GM06990 (cell line): ENCODE data around the gene KDSR.
A peak's percentile ranks its signal among the peaks of the same experiment; 100 is the strongest.

Experiments used
- DNase-seq: peaks from one replicate; pipeline ENCODE4 v3.0.0-alpha.2; 2011; ENCODE audit not compliant: insufficient read length; ENCODE audit errors: extremely low read depth
- H3K27me3 ChIP-seq: replicated peaks from 2 replicates; pipeline ENCODE4 v1.6.0; 2011; ENCODE audit warnings: low read length; ENCODE audit not compliant: control insufficient read depth, insufficient read depth
- H3K36me3 ChIP-seq: 2 replicates; pipeline ENCODE4 v1.5.1; 2011; ENCODE audit warnings: low read length; ENCODE audit not compliant: control insufficient read depth, insufficient read depth
- H3K4me3 ChIP-seq: replicated peaks from 2 replicates; pipeline ENCODE4 v1.5.1; 2011; ENCODE audit warnings: low read depth, mild to moderate bottlenecking, control low read depth, low read length
- CTCF ChIP-seq: IDR thresholded peaks from 2 replicates; pipeline ENCODE4 v1.5.1; 2011; ENCODE audit warnings: low read length, control low read depth, mild to moderate bottlenecking, inconsistent platforms; ENCODE audit not compliant: insufficient read depth, poor library complexity, severe bottlenecking

KDSR gene

GRCh38 chr18:63302220-63302619 lies 64.8 kb downstream of the KDSR start:
- no peaks in the 10 kb centered on the region for H3K27me3 ChIP-seq
- peaks cover 15% of the 10 kb centered on the region for H3K36me3 ChIP-seq
- DNase-seq = no peak
- no peak overlapping the region for H3K4me3 ChIP-seq
- no peak for TF ChIP-seq CTCF

- Histone ChIP-seq H3K27me3 (no peaks in the 10 kb centered on the region), H3K36me3 (peaks cover 15% of the 10 kb centered on the region), H3K4me3 (no peak overlapping the region)
- DNase-seq = no peak
- TF ChIP-seq CTCF = no peak
Observed at GRCh38 chr18:63301434-63301833, 65.6 kb downstream of the KDSR start.

- peak; percentile 52 for DNase-seq
- Histone ChIP-seq H3K4me3 (no peak overlapping the region), H3K27me3 (no peaks in the 10 kb centered on the region), H3K36me3 (peaks cover 13% of the 10 kb centered on the region)
- no peak for TF ChIP-seq CTCF
Observed at GRCh38 chr18:63299837-63300745, 66.9 kb downstream of the KDSR start.

GRCh38 chr18:63298400-63299365 lies 68.3 kb downstream of the KDSR start:
- Histone ChIP-seq H3K27me3 (no peaks in the 10 kb centered on the region), H3K36me3 (peaks cover 13% of the 10 kb centered on the region)

More at GRCh38 chr18:63298400-63299365, 68.3 kb downstream of the KDSR start:
- no peak for TF ChIP-seq CTCF
- H3K4me3 ChIP-seq = no peak overlapping the region
- DNase-seq = no peak
